ENCODE data around the gene TGFBR2.

The TGFBR2 gene

DNA sequence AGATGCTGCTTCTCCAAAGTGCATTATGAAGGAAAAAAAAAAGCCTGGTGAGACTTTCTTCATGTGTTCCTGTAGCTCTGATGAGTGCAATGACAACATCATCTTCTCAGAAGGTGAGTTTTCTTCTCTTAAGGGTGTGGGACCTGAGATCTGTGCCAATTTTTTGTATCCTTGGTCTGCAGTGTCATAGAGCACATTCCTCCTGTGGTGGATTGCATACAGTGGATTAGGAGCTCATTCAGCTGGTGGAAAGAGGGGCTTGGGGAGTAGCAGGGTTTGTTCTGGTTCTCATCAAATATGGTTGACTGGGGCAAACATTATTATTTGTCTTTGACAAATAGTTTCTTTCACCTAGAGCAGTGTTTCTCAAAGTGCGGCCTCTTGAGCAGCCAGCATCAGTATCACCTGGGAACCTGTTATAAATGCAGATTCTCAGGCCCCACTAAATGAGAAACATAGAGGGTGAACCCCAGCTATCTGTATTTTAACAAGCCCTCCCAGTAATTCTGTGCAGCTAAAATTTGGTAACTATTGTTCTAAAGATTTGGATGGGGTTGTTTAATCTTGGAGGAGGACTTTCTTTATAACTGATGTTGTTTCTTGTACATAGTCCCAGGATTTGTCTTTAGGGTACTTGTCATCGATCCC is 44.1 kb downstream of the TGFBR2 start:
- no peaks in the 10 kb centered on the region for H3K27me3 ChIP-seq (ENCODE audit: insufficient read depth, low read length)
- peaks cover 9% of the 10 kb centered on the region for H3K4me1 ChIP-seq (ENCODE audit: insufficient read depth, low read length)
- no peak overlapping the region for H3K27ac ChIP-seq (ENCODE audit: low read depth, low read length)
- no peak overlapping the region for H3K9ac ChIP-seq (ENCODE audit: low read depth, low read length)
- H3K9me3 ChIP-seq (ENCODE audit: insufficient read depth, low read depth, low read length), result no peaks in the 10 kb centered on the region
- whole genome bisulfite sequencing, result 95% methylated on average over 2 of the region's 2 CpGs
- H3K36me3 ChIP-seq (ENCODE audit: insufficient read depth, low read length), result peaks cover 86% of the 10 kb centered on the region
- no peak overlapping the region for H3K4me3 ChIP-seq (ENCODE audit: low read length)

DNA sequence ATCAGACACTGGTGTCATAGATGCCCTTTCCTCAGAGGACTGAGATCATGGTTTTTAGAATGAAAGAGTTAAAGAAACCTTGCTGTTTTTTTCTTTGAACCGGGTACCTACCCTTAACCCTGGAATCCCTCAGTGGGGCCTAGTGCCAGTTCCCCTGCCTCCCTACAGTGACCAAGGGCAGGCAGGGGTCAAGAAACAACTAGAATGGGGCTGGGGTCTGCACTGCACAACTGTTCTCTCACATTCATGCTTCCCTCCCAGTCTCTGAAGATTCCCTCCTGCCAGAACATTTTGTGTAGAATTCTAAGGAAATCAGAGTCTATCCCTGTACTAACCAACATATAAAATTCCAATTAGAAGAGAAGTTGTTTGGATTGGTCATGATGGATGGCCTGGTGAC is 47.9 kb downstream of the TGFBR2 start:
- Histone ChIP-seq H3K9ac (ENCODE audit: low read depth, low read length) (no peak overlapping the region), H3K4me3 (ENCODE audit: low read length) (no peak overlapping the region), H3K27ac (ENCODE audit: low read depth, low read length) (no peak overlapping the region), H3K36me3 (ENCODE audit: insufficient read depth, low read length) (peaks cover 77% of the 10 kb centered on the region), H3K27me3 (ENCODE audit: insufficient read depth, low read length) (no peaks in the 10 kb centered on the region), H3K9me3 (ENCODE audit: insufficient read depth, low read depth, low read length) (no peaks in the 10 kb centered on the region), H3K4me1 (ENCODE audit: insufficient read depth, low read length) (peaks cover 19% of the 10 kb centered on the region)
- 100% methylated on average over 1 of the region's 1 CpG for WGBS

DNA sequence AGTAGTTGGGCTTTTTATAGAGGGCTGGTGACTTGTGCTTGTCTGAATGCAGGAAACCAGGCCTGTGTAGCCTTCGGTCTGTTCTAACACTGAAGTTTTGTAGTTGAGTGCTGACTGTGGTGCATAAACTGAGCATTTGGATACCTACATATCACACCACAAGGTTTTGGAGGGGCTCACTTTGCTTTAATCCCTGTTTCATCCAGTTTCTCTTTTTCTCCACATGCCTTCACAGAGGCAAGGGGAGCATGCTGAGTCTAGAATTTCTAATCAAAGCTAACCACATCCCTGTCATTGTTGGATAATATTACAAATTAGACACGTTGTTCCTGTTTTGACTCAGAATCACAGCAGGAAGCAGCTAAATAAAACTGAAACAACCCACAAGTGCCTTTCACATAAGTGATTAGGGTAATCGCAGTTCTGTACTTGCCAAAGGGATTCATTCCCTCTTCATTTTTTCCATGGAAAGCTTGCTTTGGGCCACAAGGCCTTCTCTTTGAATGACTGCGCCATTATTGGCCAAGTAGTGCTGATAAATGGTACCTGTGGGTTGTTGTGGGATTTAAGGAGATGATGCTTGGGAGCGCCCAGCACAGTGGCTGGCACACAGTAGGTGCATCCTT is 48.9 kb downstream of the TGFBR2 start:
- Histone ChIP-seq H3K9me3 (ENCODE audit: insufficient read depth, low read depth, low read length) (no peaks in the 10 kb centered on the region), H3K36me3 (ENCODE audit: insufficient read depth, low read length) (peaks cover 68% of the 10 kb centered on the region), H3K9ac (ENCODE audit: low read depth, low read length) (no peak overlapping the region), H3K4me3 (ENCODE audit: low read length) (no peak overlapping the region), H3K4me1 (ENCODE audit: insufficient read depth, low read length) (peaks cover 29% of the 10 kb centered on the region), H3K27ac (ENCODE audit: low read depth, low read length) (no peak overlapping the region), H3K27me3 (ENCODE audit: insufficient read depth, low read length) (no peaks in the 10 kb centered on the region)
- WGBS, result 92% methylated on average over 5 of the region's 5 CpGs

DNA sequence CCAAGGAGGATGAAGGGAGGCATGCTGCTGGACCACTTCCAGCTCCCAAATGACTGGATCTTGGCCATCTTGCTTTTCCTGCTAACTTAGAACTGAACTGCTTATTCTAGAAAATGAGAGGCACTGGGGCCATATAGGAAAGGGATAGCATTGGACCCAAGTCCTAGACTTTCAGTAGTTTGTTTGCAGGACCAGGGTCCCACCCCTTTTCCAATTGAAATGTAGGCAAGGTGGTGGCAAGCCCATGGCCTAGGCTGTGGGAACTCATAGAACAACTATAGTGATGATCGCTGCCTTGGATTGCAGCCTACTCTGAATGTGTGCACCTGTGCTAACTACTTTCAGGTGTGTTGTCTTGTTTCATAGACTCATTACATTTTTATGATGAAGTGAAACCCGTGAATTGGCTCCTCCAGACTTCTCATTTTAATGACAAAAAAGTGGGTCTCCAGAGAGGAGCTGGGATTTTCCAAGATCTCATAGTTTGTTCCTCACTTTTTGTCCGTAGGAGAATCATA is 50.3 kb downstream of the TGFBR2 start:
- WGBS, result 98% methylated on average over 3 of the region's 3 CpGs
- no peaks in the 10 kb centered on the region for H3K9me3 ChIP-seq (ENCODE audit: insufficient read depth, low read depth, low read length)
- H3K4me1 ChIP-seq (ENCODE audit: insufficient read depth, low read length), result peaks cover 40% of the 10 kb centered on the region
- no peak overlapping the region for H3K9ac ChIP-seq (ENCODE audit: low read depth, low read length)
- H3K27me3 ChIP-seq (ENCODE audit: insufficient read depth, low read length), result no peaks in the 10 kb centered on the region
- H3K27ac ChIP-seq (ENCODE audit: low read depth, low read length), result no peak overlapping the region
- no peak overlapping the region for H3K4me3 ChIP-seq (ENCODE audit: low read length)
- H3K36me3 ChIP-seq (ENCODE audit: insufficient read depth, low read length), result peaks cover 60% of the 10 kb centered on the region

DNA sequence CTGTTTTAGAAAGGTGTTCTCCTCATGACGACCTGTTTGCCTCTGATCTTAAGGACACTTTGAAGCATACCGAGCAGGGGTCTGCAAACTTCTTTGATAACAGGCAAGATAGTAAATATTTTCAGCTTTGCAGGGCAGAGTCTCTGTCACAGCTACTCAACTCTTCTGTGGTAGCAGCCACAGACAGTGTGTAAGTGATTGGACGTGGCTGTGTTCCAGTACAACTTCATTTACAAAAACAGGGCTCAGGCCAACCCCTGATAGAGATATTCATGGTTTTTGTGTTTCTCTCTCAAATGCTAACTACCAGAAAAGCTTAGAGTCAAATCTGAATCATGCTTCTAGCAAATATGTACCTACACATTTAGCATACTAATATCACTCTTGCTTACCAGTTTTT is 51.5 kb downstream of the TGFBR2 start:
- Histone ChIP-seq H3K27me3 (ENCODE audit: insufficient read depth, low read length) (no peaks in the 10 kb centered on the region), H3K36me3 (ENCODE audit: insufficient read depth, low read length) (peaks cover 51% of the 10 kb centered on the region), H3K27ac (ENCODE audit: low read depth, low read length) (peak overlapping the region; percentile 72; the same call in 1 of the 2 replicates), H3K9ac (ENCODE audit: low read depth, low read length) (peak overlapping the region; percentile 10; the same call in 1 of the 2 replicates), H3K4me3 (ENCODE audit: low read length) (no peak overlapping the region), H3K9me3 (ENCODE audit: insufficient read depth, low read depth, low read length) (no peaks in the 10 kb centered on the region), H3K4me1 (ENCODE audit: insufficient read depth, low read length) (peaks cover 48% of the 10 kb centered on the region)
- 78% methylated on average over 3 of the region's 3 CpGs for WGBS

DNA sequence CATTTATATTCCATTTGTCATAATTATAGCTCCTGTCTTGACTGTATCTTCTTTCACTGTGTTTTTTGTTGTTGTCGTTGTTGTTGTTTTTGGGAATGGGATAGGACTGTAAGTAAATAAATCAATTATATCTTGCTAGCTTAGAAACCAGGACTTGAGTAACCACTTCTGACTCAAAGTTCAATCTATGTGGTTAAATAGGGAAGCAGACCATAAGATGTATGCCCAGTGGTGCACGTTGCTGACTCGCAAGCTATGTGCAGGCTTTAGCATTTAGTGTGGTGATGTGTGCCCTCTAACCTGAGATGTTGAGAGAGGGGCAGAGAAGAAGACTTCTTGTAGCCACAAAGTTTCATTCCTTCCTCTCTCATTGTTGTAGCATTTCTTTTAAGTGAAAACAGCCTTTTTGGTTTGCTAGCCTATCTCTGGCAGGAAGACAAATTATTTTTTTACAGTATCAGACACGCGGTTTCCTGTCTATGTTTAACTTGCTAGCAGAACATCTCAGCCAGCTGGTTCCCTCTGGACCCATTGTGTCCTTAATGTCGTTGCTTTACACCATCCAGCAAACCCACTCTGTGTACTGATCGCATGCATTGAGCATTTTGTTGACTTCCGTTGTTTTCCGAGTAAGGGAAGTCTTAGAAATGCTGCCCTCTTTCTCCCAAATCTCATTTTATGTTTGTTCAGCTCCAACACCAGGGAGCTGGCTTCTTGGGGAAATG is 52.1 kb downstream of the TGFBR2 start:
- 83% methylated on average over 9 of the region's 9 CpGs for WGBS
- Histone ChIP-seq H3K27ac (ENCODE audit: low read depth, low read length) (peak overlapping the region; percentile 72), H3K27me3 (ENCODE audit: insufficient read depth, low read length) (no peaks in the 10 kb centered on the region), H3K4me1 (ENCODE audit: insufficient read depth, low read length) (peaks cover 53% of the 10 kb centered on the region), H3K4me3 (ENCODE audit: low read length) (no peak overlapping the region), H3K36me3 (ENCODE audit: insufficient read depth, low read length) (peaks cover 48% of the 10 kb centered on the region), H3K9ac (ENCODE audit: low read depth, low read length) (peak overlapping the region; percentile 10; the same call in 1 of the 2 replicates), H3K9me3 (ENCODE audit: insufficient read depth, low read depth, low read length) (no peaks in the 10 kb centered on the region)

DNA sequence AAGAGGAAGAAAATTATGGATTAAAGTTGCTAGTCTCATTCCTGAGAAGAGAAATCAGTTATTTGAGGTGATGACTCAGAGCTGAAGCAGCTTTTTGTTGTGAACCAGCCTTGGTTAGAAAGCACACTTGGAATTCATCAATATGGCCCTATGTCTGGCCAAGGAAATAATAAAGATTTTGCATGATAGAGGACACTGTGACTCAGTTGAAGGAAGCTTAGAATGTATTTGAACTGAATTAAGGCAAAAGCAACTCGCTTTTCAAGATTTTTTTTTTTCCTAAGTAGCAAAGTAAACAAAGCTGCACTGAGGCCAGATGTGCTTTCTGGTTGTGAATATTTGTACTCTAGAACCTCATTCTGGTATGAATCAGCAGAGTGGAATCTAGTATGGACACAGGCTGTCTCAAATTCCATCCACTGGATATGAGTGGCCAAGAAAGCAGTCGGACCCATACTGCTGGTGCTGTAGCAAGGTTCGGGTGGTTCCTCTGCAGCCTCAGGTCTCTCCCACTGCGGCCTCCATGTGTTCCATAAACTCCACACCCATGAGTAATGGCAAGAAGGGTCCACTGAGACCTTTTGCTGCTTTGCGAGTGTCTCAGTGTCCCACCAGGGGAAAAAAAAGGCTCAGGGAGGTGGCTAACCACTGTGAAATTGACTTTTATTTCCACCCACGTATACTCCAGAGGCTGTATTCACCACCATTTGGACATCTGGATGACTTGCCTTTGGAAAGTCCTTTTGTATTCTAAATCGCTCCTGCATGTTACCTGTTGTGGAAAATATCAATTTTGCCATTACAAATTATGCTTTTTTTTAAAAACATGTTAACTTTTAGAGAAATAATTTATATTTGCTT is 53.1 kb downstream of the TGFBR2 start:
- Histone ChIP-seq H3K9ac (ENCODE audit: low read depth, low read length) (peak overlapping the region; percentile 10; the same call in 1 of the 2 replicates), H3K27me3 (ENCODE audit: insufficient read depth, low read length) (no peaks in the 10 kb centered on the region)

DNA sequence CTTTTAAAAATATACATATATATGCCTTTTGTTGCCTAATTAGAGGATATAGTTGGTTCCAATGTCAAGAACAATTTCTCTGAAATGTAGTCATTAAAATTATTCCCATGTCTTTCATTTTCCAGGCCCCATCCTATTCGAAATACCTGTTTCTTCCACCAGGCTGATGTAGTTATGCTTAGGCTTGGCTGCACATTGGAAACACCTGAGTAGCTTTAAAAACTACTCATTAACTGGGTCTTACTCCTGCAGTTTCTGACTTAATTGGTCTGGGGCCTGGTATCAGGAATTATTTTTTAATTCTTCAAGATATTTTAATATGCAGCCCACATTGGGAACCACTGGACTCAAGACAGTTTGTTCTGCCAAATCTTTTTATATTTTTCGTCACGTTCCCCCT is 53.7 kb downstream of the TGFBR2 start:
- peaks cover 31% of the 10 kb centered on the region for H3K36me3 ChIP-seq (ENCODE audit: insufficient read depth, low read length)
- WGBS, result 94% methylated on average over 3 of the region's 3 CpGs

More for the DNA sequence above, 53.1 kb downstream of the TGFBR2 start:
- H3K36me3 ChIP-seq (ENCODE audit: insufficient read depth, low read length), result peaks cover 38% of the 10 kb centered on the region
- H3K9me3 ChIP-seq (ENCODE audit: insufficient read depth, low read depth, low read length), result no peaks in the 10 kb centered on the region
- WGBS, result 87% methylated on average over 7 of the region's 7 CpGs
- peaks cover 61% of the 10 kb centered on the region for H3K4me1 ChIP-seq (ENCODE audit: insufficient read depth, low read length)
- peak overlapping the region; percentile 72 for H3K27ac ChIP-seq (ENCODE audit: low read depth, low read length)
- no peak overlapping the region for H3K4me3 ChIP-seq (ENCODE audit: low read length)

DNA sequence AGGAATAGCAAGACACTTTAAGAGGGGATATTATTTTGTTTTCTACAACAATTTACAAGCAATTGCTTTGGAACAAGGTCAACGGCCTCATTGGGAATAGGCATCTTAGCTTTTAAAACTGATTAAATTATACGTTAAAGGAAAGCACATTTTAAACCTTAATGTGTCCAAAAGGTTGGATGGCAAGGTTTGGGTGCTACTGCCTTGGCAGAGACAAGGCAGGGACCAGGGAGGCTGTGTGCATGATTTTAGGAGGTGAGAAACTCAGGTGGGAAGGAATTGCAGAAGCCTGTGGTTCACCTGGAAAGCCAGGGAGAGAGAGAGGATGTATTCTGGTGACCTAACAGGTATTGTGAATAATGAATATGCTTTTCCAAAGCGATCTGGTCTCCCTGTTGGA is 54.3 kb downstream of the TGFBR2 start:
- H3K4me1 ChIP-seq (ENCODE audit: insufficient read depth, low read length), result peaks cover 73% of the 10 kb centered on the region
- H3K4me3 ChIP-seq (ENCODE audit: low read length), result no peak overlapping the region
- H3K9me3 ChIP-seq (ENCODE audit: insufficient read depth, low read depth, low read length), result no peaks in the 10 kb centered on the region
- no peak overlapping the region for H3K9ac ChIP-seq (ENCODE audit: low read depth, low read length)
- no peaks in the 10 kb centered on the region for H3K27me3 ChIP-seq (ENCODE audit: insufficient read depth, low read length)
- WGBS, result 93% methylated on average over 3 of the region's 3 CpGs
- peaks cover 26% of the 10 kb centered on the region for H3K36me3 ChIP-seq (ENCODE audit: insufficient read depth, low read length)
- no peak overlapping the region for H3K27ac ChIP-seq (ENCODE audit: low read depth, low read length)

More for the DNA sequence above, 53.7 kb downstream of the TGFBR2 start:
- H3K9me3 ChIP-seq (ENCODE audit: insufficient read depth, low read depth, low read length), result no peaks in the 10 kb centered on the region
- no peak overlapping the region for H3K27ac ChIP-seq (ENCODE audit: low read depth, low read length)
- no peak overlapping the region for H3K9ac ChIP-seq (ENCODE audit: low read depth, low read length)
- no peak overlapping the region for H3K4me3 ChIP-seq (ENCODE audit: low read length)
- H3K27me3 ChIP-seq (ENCODE audit: insufficient read depth, low read length), result no peaks in the 10 kb centered on the region
- peaks cover 68% of the 10 kb centered on the region for H3K4me1 ChIP-seq (ENCODE audit: insufficient read depth, low read length)

DNA sequence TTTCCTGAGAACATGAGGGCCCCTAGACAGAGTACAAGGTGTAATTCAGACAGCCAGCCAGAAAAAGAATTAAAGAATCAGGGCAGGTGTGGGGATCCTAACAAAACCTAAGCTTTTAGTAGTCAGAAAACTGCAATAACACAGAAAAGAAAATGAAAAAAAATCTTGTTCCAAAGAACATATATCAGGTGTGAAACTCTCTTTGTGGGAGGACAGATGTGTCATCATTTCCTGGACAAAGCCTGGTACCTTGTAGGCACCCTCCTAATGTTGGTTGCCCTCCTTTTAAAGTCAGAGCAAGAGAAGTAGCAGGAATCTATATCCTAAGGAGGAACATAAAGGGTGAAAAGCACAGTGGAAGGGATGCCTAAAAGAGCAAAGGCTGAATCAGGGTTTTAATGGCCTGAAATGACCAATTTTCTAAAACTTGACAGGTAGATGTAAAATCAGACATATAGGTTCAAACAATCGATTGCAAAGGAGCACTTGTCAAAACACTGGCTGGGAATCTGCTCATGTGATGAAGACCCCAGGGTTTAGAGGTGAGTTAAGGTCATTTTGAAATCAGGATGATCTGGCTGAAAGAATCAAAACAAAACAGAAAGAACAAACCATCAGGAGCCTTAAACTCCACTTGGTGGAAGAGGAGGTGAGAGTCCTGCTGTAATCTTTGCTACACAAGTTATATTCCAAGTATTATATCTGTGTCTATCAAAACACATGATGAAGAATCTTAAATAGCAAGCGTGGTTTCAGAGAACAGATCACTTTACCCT is 54.9 kb downstream of the TGFBR2 start:
- 98% methylated on average over 2 of the region's 2 CpGs for WGBS
- Histone ChIP-seq H3K9ac (ENCODE audit: low read depth, low read length) (no peak overlapping the region), H3K9me3 (ENCODE audit: insufficient read depth, low read depth, low read length) (no peaks in the 10 kb centered on the region), H3K36me3 (ENCODE audit: insufficient read depth, low read length) (peaks cover 20% of the 10 kb centered on the region), H3K27me3 (ENCODE audit: insufficient read depth, low read length) (no peaks in the 10 kb centered on the region), H3K4me1 (ENCODE audit: insufficient read depth, low read length) (peaks cover 79% of the 10 kb centered on the region), H3K27ac (ENCODE audit: low read depth, low read length) (no peak overlapping the region), H3K4me3 (ENCODE audit: low read length) (no peak overlapping the region)
